ENCODE data around the gene ARVCF.

Gene ARVCF

DNA sequence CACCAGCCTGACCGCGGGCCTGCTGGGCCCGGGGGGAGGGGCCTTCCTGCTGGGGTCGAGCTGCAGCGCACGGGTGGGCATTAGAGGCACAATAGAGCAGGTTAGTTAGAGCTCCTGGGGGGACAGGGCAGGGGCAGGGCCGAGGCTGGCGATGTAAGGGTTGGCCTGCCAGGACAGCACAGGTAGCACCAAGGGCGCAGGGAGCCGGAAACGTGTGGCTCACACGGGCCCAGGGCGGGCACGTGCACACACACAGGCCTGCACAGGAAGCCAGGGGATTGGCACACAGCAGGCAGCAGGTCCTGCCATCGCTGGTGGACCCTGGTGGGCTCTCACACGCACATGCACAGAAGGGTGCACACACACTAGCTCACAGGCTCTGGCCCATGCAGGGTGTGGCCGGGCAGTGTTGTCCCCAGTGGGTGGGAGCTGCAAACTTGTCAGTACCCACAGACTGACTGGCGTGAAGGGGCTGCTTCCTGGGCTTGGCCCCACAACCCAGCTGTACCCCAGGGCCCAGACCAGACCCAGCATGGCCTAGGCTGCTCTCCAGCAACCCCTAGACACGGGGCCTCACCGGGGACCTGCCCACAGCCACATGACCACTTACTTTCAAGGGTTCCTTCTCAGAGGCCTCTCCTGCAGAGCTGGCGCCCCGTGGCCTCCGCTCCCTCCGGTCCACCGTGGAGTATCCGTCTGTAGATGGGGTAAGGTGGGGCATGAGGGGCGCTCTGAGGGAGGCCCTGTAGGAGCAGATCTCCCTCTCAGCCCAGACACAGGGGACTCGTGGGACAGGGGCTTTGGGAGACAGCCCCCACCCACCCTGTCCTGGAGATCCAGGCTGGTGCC, 45.1 kb downstream of the ARVCF start:
- no peak for DNase-seq

DNA sequence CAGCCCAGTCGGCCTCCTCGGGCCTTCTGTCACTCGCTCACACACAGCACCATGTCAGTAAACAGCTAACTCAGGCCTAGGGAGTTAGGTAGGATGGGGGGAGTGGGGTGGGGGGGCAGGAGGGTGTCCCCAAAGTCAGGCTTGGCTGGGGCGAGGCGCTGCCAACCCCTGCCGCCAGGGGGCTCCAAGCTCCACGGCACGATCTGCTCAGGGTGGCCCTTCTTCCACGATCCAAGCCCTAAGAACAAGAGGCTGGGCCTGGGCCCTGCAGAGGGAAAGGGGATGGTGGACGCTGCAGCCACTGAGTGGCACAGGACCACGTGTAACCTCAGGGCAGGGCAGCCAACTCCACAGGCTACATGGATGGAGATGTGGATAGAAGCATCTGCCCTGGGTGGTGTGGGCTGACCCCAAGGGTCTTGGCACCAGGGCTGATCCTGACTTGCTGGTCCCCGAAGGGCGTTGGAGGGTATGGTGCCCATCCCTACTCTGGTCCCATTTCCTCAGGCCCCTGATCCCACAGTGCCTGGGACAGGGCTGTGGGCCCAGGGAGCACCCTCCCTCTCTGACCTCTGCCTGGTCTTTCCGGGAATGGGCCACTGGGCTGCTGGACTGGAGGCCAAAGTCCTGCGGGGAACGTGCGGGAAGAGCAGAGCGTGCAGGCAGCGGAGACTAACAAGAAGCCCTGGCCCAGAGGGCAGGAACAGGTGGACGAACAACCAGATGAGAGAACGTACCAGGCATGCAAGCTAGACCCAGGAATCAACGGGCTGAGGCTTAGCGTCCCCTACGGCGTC, 45.9 kb downstream of the ARVCF start:
- peak; percentile 52 for DNase-seq

- DNase-seq, result no peak
These were observed 46.6 kb downstream of the ARVCF start for GRCh38 chr22:19970031-19970478.

GRCh38 chr22:19969141-19969928, 47.3 kb downstream of the ARVCF start:
- DNase-seq, result no peak

- no peak for DNase-seq
These were observed 48.2 kb downstream of the ARVCF start for GRCh38 chr22:19968450-19968891.

- DNase-seq, result no peak
These were observed 48.7 kb downstream of the ARVCF start for GRCh38 chr22:19967850-19968449.

DNA sequence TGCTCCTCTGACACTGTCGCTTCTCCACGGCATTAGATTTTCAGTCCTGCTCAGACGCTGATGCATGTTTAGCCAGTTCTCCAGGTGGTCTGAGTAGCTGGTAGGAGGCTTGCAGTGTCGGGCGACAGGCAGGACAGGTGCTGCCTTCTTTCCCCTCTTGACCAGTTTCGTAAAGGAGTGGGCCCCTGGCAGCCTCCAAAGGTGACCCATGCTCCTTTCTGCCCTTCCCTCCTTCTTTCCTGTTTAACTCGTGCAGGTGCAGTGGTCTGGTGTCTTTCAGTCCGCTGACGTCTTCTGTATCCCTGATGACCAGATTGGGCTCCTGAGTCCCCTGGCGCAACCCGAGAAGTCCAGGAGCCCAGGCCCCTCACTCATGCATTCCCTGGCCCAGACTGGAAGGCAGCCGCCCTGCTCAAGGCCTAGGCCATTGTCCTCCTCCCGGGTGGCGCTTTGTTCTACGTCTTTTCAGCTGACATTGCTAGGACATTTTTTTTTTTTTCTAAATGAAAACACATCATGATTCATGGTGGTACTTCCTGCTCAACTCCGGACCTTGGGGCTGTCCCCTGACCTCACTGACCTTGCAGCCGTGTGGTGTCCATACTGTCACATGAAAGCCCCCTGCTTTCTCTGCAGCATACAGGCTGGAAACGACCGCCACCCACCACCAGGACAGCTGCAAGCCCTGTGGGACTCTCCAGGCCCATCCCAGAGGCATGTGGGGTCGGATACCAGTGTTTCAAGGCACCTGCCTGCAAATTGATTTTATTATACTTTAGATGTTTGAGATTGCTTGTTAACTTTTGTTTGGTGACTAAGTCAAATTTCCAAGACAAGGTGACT, 49.5 kb downstream of the ARVCF start:
- no peak for DNase-seq

- no peak for DNase-seq
These were observed 50.6 kb downstream of the ARVCF start for GRCh38 chr22:19965771-19966709.

DNA sequence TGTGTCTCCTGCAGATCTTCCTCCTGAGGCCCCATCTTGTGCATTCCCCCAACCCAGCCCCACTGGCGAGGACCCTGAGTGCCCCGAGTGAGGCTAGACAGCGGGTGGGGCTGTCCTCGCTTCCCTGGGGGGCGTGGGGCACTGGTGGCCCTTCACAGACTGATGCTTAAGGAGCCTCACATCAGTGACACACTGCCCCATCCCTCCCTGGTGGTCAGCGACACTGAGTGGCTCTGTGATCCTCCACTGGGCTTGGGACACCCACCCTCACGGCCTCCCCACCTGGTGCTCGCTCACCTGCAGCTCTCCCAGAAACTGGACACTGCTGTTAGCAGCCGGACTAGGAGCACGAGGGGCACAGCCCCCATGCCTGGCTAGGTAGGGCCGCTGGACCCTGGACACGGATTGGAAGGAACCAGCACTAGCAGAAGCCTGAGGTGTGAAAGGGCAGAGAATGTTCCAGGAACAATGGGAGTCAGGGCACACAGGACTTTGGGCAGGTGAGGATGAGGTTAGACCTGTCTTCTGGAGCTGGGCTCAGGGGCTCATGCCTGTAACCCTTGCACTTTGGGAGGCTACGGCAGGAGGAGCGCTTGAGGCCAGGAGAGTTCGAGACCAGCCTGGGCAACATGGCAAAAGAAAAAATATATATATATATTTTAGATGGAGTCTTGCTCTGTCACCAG, 51.8 kb downstream of the ARVCF start:
- no peak for DNase-seq

GRCh38 chr22:19963863-19964642, 52.6 kb downstream of the ARVCF start:
- DNase-seq, result no peak

- no peak for DNase-seq
These were observed 53.5 kb downstream of the ARVCF start for GRCh38 chr22:19962909-19963806.

DNA sequence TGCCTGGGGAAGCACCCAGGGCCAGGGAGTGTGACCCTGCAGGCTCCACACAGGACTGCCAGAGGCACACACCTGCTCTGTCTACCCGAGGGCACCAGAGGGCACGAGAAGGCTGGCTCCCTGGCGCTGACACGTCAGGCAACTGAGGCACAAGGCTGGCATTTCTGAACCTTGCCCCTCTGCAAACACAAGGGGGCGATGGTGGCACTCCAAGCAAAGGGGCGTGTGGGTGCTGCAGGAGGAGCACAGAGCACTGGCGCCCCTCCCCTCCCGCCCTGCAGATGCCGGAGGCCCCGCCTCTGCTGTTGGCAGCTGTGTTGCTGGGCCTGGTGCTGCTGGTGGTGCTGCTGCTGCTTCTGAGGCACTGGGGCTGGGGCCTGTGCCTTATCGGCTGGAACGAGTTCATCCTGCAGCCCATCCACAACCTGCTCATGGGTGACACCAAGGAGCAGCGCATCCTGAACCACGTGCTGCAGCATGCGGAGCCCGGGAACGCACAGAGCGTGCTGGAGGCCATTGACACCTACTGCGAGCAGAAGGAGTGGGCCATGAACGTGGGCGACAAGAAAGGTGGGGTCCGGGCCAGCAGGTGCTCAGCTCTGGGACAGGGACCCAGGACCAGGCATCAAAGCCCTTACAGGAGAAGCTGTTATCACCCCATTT, 54.2 kb downstream of the ARVCF start:
- no peak for DNase-seq

DNA sequence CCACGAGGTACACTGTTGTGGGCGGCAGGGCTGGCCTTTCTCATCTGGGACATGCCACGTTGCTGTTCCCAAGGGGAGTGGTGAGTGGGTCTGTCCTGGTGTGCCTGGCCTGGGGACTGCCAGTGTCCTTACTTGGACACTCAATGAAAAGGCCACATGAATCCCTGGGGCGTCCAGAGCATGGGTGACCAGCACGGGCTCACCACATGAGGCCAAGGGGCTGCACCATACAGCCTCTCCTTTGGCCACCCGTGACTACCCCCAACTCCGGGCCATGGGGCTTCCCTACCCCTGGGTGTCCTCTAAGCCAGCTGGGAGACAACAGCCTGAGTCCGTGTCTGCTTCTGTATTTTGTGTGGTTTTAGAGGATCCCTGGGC, 54.8 kb downstream of the ARVCF start:
- DNase-seq, result no peak

DNA sequence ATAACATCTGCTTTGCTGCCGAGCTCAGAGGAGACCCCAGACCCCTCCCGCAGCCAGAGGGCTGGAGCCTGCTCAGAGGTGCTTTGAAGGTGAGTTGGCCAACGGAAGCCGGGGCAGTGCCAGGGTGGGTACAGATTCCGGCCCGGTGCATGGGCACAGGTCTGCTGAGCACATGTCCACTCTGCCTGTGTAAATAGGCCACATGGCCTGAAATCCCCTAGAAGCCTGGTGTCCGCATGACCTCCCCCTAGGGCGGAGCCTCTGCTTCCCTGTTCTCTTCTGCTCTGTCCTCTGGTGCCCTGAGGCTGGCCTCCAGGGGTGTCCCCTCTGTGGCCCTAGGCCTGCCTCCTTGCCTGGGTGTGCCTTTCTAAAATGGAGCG, 55.4 kb downstream of the ARVCF start:
- DNase-seq, result no peak

GRCh38 chr22:19960491-19961200, 56.0 kb downstream of the ARVCF start:
- no peak for DNase-seq

GRCh38 chr22:19959587-19960490, 56.8 kb downstream of the ARVCF start:
- no peak for DNase-seq
